ENCODE measurements around the gene C6orf141.

The C6orf141 gene

GRCh38 chr6:49550492-49551077 lies at the start of gene C6orf141:
Gene C6orf141 (plus strand): TSS chr6:49550668. CDS start chr6:49550793, 125 bp downstream.
- DNase-seq, result peak; percentile 3

GRCh38 chr6:49504666-49505065 lies 45.8 kb upstream of the C6orf141 start:
- no peak for DNase-seq

- DNase-seq, result no peak
Observed at GRCh38 chr6:49506569-49507111, 43.8 kb upstream of the C6orf141 start.

- no peak for DNase-seq
Observed at GRCh38 chr6:49509342-49509741, 41.1 kb upstream of the C6orf141 start.

- no peak for DNase-seq
Observed at GRCh38 chr6:49513153-49513989, 37.1 kb upstream of the C6orf141 start.

GRCh38 chr6:49514571-49515484 lies 35.6 kb upstream of the C6orf141 start:
- DNase-seq, result no peak

GRCh38 chr6:49515485-49516146 lies 34.9 kb upstream of the C6orf141 start:
- no peak for DNase-seq

GRCh38 chr6:49516147-49516505 lies 34.3 kb upstream of the C6orf141 start:
- DNase-seq, result no peak

- DNase-seq, result no peak
Observed at GRCh38 chr6:49517919-49518318, 32.5 kb upstream of the C6orf141 start.

GRCh38 chr6:49519660-49520059 lies 30.8 kb upstream of the C6orf141 start:
- DNase-seq, result no peak

GRCh38 chr6:49522710-49523593 lies 27.5 kb upstream of the C6orf141 start:
- no peak for DNase-seq

GRCh38 chr6:49523901-49524300 lies 26.6 kb upstream of the C6orf141 start:
- DNase-seq, result no peak

- no peak for DNase-seq
Observed at GRCh38 chr6:49524541-49524940, 25.9 kb upstream of the C6orf141 start.

GRCh38 chr6:49526598-49526997 lies 23.9 kb upstream of the C6orf141 start:
- no peak for DNase-seq

GRCh38 chr6:49527320-49527719 lies 23.1 kb upstream of the C6orf141 start:
- DNase-seq, result no peak

GRCh38 chr6:49528571-49528970 lies 21.9 kb upstream of the C6orf141 start:
- DNase-seq, result no peak

- DNase-seq, result no peak
Observed at GRCh38 chr6:49530141-49530776, 20.2 kb upstream of the C6orf141 start.

GRCh38 chr6:49531774-49532569 lies 18.5 kb upstream of the C6orf141 start:
- no peak for DNase-seq

- DNase-seq, result no peak
Observed at GRCh38 chr6:49535795-49536194, 14.7 kb upstream of the C6orf141 start.

GRCh38 chr6:49539102-49539501 lies 11.4 kb upstream of the C6orf141 start:
- no peak for DNase-seq
